CD14-positive monocyte (primary cell): ENCODE results near the gene MYBPC2. TPM values are rescaled to one million over a fixed set of nuclear protein-coding genes. Genes with fewer than 3 reads are reported as not detected.

Experiments
- DNase-seq, 3 donors: peaks; one replicate each; pipeline ENCODE4 v3.0.0-alpha.2; 2011 to 2022
- H2AFZ ChIP-seq: 2 replicates; pipeline ENCODE4 v1.6.0; 2012; ENCODE audit warnings: mild to moderate bottlenecking, low read depth, low read length, inconsistent platforms; ENCODE audit not compliant: insufficient read depth, poor library complexity, severe bottlenecking
- H3K27ac ChIP-seq, 2 donors: 1 replicate in 1 of 2; 2 replicates in 1 of 2; pipeline ENCODE4 v1.5.1; 2012 to 2013; ENCODE audit warnings: low read length in 2 of 2, control low read depth in 1 of 2, inconsistent platforms in 1 of 2, low read depth in 1 of 2, mild to moderate bottlenecking in 1 of 2
- H3K27me3 ChIP-seq, 2 donors: one replicate each; pipeline versions ENCODE4 v1.6.0 to v1.6.1; 2011 to 2013; ENCODE audit warnings: low read length in 2 of 2; ENCODE audit not compliant: control insufficient read depth in 2 of 2, insufficient read depth in 2 of 2
- H3K36me3 ChIP-seq, 2 donors: replicated peaks in 1 of 2; 1 replicate in 1 of 2; 2 replicates in 1 of 2; pipeline versions ENCODE4 v1.5.1 to v1.6.1; 2012 to 2013; ENCODE audit warnings: low read length in 2 of 2, control low read depth in 1 of 2, inconsistent platforms in 1 of 2, mild to moderate bottlenecking in 1 of 2; ENCODE audit not compliant: insufficient read depth in 2 of 2, control insufficient read depth in 1 of 2
- H3K4me1 ChIP-seq, 2 donors: 1 replicate in 1 of 2; 2 replicates in 1 of 2; pipeline versions ENCODE4 v1.5.1 to v1.6.1; 2012 to 2013; ENCODE audit warnings: low read length in 2 of 2, control low read depth in 1 of 2, inconsistent platforms in 1 of 2, mild to moderate bottlenecking in 1 of 2, moderate library complexity in 1 of 2; ENCODE audit not compliant: insufficient read depth in 2 of 2, control insufficient read depth in 1 of 2
- H3K4me2 ChIP-seq: replicated peaks from 2 replicates; pipeline ENCODE3; 2012; ENCODE audit warnings: low read length, moderate library complexity, mild to moderate bottlenecking; ENCODE audit not compliant: poor library complexity, severe bottlenecking; ENCODE audit errors: extremely low read depth
- H3K4me3 ChIP-seq, 3 experiments: fragments of 200-600 bp in 1 of 3; sonication (generic) in 1 of 3; replicated peaks in 1 of 3; 1 replicate in 2 of 3; 2 replicates in 1 of 3; pipeline ENCODE4 v1.5.1; 2011 to 2013; ENCODE audit warnings: low read length in 3 of 3, mild to moderate bottlenecking in 3 of 3, control low read depth in 2 of 3, low read depth in 2 of 3, inconsistent platforms in 1 of 3, moderate library complexity in 1 of 3
- H3K79me2 ChIP-seq: 2 replicates; pipeline ENCODE4 v1.6.0; 2012; ENCODE audit warnings: mild to moderate bottlenecking, control low read depth, inconsistent platforms, low read length, moderate library complexity; ENCODE audit not compliant: insufficient read depth
- H3K9ac ChIP-seq: 2 replicates; pipeline ENCODE4 v1.6.0; 2017; ENCODE audit warnings: low read length, mild to moderate bottlenecking; ENCODE audit not compliant: insufficient read depth, poor library complexity, severe bottlenecking
- H3K9me3 ChIP-seq, 2 donors: replicated peaks in 1 of 2; 1 replicate in 1 of 2; 2 replicates in 1 of 2; pipeline versions ENCODE4 v1.5.1 to v1.6.1; 2012 to 2013; ENCODE audit warnings: low read length in 2 of 2, control low read depth in 1 of 2; ENCODE audit not compliant: control insufficient read depth in 1 of 2, insufficient read depth in 1 of 2
- H4K20me1 ChIP-seq: 2 replicates; pipeline ENCODE4 v1.6.0; 2012; ENCODE audit warnings: mild to moderate bottlenecking, low read length, control low read depth, moderate library complexity; ENCODE audit not compliant: insufficient read depth
- H3K27ac Mint-ChIP-seq, 7 donors: one replicate each; pipeline ENCODE4 v1.8.0; 2020; ENCODE audit warnings: mild to moderate bottlenecking in 7 of 7, mixed read lengths in 7 of 7, moderate library complexity in 6 of 7, inconsistent platforms in 2 of 7
- H3K27me3 Mint-ChIP-seq, 3 donors: one replicate each; pipeline ENCODE4 v1.8.0; 2021 to 2022; ENCODE audit warnings: low read depth in 3 of 3, mild to moderate bottlenecking in 3 of 3, mixed read lengths in 3 of 3, moderate library complexity in 3 of 3, inconsistent platforms in 1 of 3
- H3K36me3 Mint-ChIP-seq, 2 donors: one replicate each; pipeline ENCODE4 v1.8.0; 2020; ENCODE audit warnings: mixed read lengths in 2 of 2, inconsistent platforms in 1 of 2, mild to moderate bottlenecking in 1 of 2
- H3K4me1 Mint-ChIP-seq: one replicate; pipeline ENCODE4 v1.8.0; 2020; ENCODE audit warnings: mild to moderate bottlenecking, mixed read lengths
- H3K4me3 Mint-ChIP-seq, 2 donors: one replicate each; pipeline ENCODE4 v1.8.0; 2020; ENCODE audit warnings: mild to moderate bottlenecking in 2 of 2, mixed read lengths in 2 of 2, moderate library complexity in 1 of 2
- H3K9me3 Mint-ChIP-seq, 7 donors: one replicate each; pipeline ENCODE4 v1.8.0; 2020 to 2022; ENCODE audit warnings: mixed read lengths in 7 of 7, mild to moderate bottlenecking in 6 of 7, moderate library complexity in 6 of 7, inconsistent platforms in 2 of 7
- CTCF ChIP-seq: fragments of 200-600 bp; IDR thresholded peaks from one replicate; pipeline ENCODE4 v1.8.0; 2022; ENCODE audit warnings: antibody characterized with exemption, mild to moderate bottlenecking
- WGBS: methylation state at CpG from one replicate; pipeline ENCODE4 v1.1.5; 2013; ENCODE audit warnings: missing lambda C conversion rate; ENCODE audit not compliant: insufficient coverage; 5-methylcytosine and 5-hydroxymethylcytosine counted together
- intact Hi-C, 2 donors: fragments of 100-400 bp; cut with micrococcal nuclease; formaldehyde crosslinking; loops; one replicate each; pipeline versions ENCODE4 v1.15.0 to v1.15.1; 2023
- polyA plus RNA-seq, 3 donors: library from polyadenylated mRNA; depleted of rRNA in 1 of 3; unstranded in 2 of 3; stranded (reverse) in 1 of 3; fragments of 300-500 nt in 2 of 3; fragments of >200 nt in 1 of 3; fragmentation: Illumina TruSeq in 2 of 3; gene quantifications; 1 replicate in 2 of 3; 2 replicates in 1 of 3; pipeline ENCODE4 v1.2.3, GENCODE V29; 2012 to 2021

Gene MYBPC2
- polyA plus RNA-seq, 3 donors: not detected

- 92% methylated on average over 9 of the region's 10 CpGs for WGBS
- no peak for DNase-seq
- no peak overlapping the region for H3K9ac ChIP-seq
- H3K9me3 ChIP-seq: peaks cover 5 to 11% of the 10 kb centered on the region in 2 donors
- H2AFZ ChIP-seq: no peak overlapping the region
- no peak overlapping the region for H3K4me2 ChIP-seq
- Mint-ChIP-seq H3K27me3 (peaks cover 0 to 5% (median 1%) of the 10 kb centered on the region in 3 donors), H3K4me1 (peaks cover 48% of the 10 kb centered on the region), H3K4me3 (no peak overlapping the region), H3K27ac (peak overlapping the region in 3 of 7 donors; percentile 12 to 27 (median 26)), H3K9me3 (peaks cover 5 to 24% (median 15%) of the 10 kb centered on the region in 7 donors), H3K36me3 (peaks cover 20 to 34% of the 10 kb centered on the region in 2 donors)
- H3K27ac ChIP-seq: no peak overlapping the region
- H3K4me3 ChIP-seq: no peak overlapping the region
- no peaks in the 10 kb centered on the region for H3K27me3 ChIP-seq
- H3K79me2 ChIP-seq: no peaks in the 10 kb centered on the region
- H3K4me1 ChIP-seq: peaks cover 38 to 47% of the 10 kb centered on the region in 2 donors
- H4K20me1 ChIP-seq: peaks cover 10% of the 10 kb centered on the region
- peaks cover 27 to 30% of the 10 kb centered on the region in 2 donors for H3K36me3 ChIP-seq
- intact Hi-C loops: no loop called here
- TF ChIP-seq CTCF: no peak
These were observed 52.7 kb downstream of the MYBPC2 start for GRCh38 chr19:50485284-50485955.

- H2AFZ ChIP-seq: no peak overlapping the region
- H3K27ac Mint-ChIP-seq: peak overlapping the region; percentile 14 to 94 (median 50)
- H4K20me1 ChIP-seq: peaks cover 8% of the 10 kb centered on the region
- peak overlapping the region; percentile 71 for H3K4me2 ChIP-seq
- H3K4me3 ChIP-seq: peak overlapping the region in 1 of 3 experiments; percentile 69
- intact Hi-C loops: loop anchor here in 1 of 2 donors (2.0 kb wide), 1 partner anchor 70 kb away; no protein-coding TSS in a partner anchor
- H3K36me3 Mint-ChIP-seq: peaks cover 11 to 25% of the 10 kb centered on the region in 2 donors
- H3K9ac ChIP-seq: no peak overlapping the region
- H3K27me3 Mint-ChIP-seq: peaks cover 1 to 7% (median 7%) of the 10 kb centered on the region in 3 donors
- peak; percentile 65 for TF ChIP-seq CTCF
- peak; percentile 29 to 41 (median 41) for DNase-seq
- peaks cover 5 to 15% of the 10 kb centered on the region in 2 donors for H3K9me3 ChIP-seq
- peaks cover 53 to 63% of the 10 kb centered on the region in 2 donors for H3K4me1 ChIP-seq
- H3K4me1 Mint-ChIP-seq: peaks cover 62% of the 10 kb centered on the region
- H3K36me3 ChIP-seq: peaks cover 12 to 15% of the 10 kb centered on the region in 2 donors
- H3K9me3 Mint-ChIP-seq: peaks cover 7 to 30% (median 18%) of the 10 kb centered on the region in 7 donors
- peak overlapping the region; percentile 19 to 68 for H3K27ac ChIP-seq
- no peaks in the 10 kb centered on the region for H3K27me3 ChIP-seq
- WGBS: 86% methylated on average over 14 of the region's 18 CpGs
- H3K4me3 Mint-ChIP-seq: no peak overlapping the region
- H3K79me2 ChIP-seq: no peaks in the 10 kb centered on the region
These were observed 54.3 kb downstream of the MYBPC2 start for GRCh38 chr19:50486823-50487515.
